Astrocyte of the cerebellum (primary cell): ENCODE results near the gene ITIH5.
"Not testable (repeated sequence)": the region's sequence is repeated elsewhere in the genome, so short reads cannot be mapped to it uniquely, and the experiment has no call there.

Experiments used
- DNase-seq: peaks from one replicate; pipeline ENCODE4 v3.0.0-alpha.2; 2011; ENCODE audit warnings: low read depth
- H3K4me3 ChIP-seq: 2 replicates; pipeline ENCODE4 v1.5.1; 2011; ENCODE audit warnings: mild to moderate bottlenecking, low read depth, low read length, moderate library complexity
- in situ Hi-C: cut with HindIII; loops from 2 replicates; pipeline ENCODE4 v1.10.0; 2017; ENCODE audit warnings: low sequenced_read_pairs
- TF ChIP-seq, protein P1 (sequence below): IDR thresholded peaks from 2 replicates; pipeline ENCODE4 v1.5.1; 2012; ENCODE audit warnings: low read length, low read depth, moderate library complexity, mild to moderate bottlenecking; ENCODE audit errors: missing control alignments

The ITIH5 gene

DNA sequence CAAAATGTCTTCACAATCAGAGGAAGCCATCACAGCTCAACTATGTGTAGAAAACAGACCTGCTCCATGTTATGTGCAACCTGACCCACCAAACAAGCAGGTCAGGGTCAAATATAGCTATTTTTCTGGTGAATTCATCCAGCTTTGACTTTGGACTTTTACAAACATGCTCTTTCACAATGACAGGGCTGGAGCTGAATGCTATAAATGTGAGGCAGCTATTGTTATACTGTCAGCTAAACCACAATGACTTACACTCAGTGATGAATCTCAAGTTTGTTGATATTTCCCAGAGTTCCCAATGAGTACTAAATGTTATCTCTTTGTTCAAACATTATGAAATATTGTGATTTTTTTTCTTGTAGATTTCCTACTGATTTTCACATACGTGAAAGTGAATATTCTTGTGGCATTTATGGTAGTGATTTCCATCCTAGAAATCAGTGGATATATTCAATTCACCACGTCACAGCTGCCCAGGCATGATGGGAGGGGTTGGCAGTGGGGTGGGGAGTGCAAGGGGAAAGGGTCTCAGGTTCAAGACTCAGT lies 33.9 kb upstream of the ITIH5 start:
- in situ Hi-C loops: no loop called here
- no peak for DNase-seq
- TF ChIP-seq, protein P1, sequence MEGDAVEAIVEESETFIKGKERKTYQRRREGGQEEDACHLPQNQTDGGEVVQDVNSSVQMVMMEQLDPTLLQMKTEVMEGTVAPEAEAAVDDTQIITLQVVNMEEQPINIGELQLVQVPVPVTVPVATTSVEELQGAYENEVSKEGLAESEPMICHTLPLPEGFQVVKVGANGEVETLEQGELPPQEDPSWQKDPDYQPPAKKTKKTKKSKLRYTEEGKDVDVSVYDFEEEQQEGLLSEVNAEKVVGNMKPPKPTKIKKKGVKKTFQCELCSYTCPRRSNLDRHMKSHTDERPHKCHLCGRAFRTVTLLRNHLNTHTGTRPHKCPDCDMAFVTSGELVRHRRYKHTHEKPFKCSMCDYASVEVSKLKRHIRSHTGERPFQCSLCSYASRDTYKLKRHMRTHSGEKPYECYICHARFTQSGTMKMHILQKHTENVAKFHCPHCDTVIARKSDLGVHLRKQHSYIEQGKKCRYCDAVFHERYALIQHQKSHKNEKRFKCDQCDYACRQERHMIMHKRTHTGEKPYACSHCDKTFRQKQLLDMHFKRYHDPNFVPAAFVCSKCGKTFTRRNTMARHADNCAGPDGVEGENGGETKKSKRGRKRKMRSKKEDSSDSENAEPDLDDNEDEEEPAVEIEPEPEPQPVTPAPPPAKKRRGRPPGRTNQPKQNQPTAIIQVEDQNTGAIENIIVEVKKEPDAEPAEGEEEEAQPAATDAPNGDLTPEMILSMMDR: no peak
- no peak overlapping the region for H3K4me3 ChIP-seq

DNA sequence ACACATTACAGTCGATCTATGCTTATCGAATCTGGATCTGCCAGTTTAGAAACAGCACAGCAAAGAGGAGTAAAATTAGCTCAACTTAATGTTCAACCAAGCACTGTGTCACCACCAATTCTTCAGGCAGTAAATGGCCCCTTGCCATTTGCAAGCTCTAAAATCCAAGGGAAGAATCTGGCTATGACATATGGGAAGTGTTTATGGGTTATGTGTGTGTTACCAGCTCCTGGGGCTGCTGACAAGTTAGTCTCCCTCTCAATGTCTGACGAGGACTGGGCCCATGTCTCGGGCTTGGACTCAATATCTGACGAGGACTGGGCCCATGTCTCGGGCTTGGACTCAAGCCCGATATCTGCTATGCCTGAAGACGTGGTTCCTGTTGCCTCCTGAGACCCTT lies 30.7 kb upstream of the ITIH5 start:
- H3K4me3 ChIP-seq: no peak overlapping the region
- no peak for DNase-seq
- TF ChIP-seq, protein P1: no peak
- in situ Hi-C loops: loop anchor here (5.0 kb wide), 1 partner anchor 165 kb away; no protein-coding TSS in a partner anchor

DNA sequence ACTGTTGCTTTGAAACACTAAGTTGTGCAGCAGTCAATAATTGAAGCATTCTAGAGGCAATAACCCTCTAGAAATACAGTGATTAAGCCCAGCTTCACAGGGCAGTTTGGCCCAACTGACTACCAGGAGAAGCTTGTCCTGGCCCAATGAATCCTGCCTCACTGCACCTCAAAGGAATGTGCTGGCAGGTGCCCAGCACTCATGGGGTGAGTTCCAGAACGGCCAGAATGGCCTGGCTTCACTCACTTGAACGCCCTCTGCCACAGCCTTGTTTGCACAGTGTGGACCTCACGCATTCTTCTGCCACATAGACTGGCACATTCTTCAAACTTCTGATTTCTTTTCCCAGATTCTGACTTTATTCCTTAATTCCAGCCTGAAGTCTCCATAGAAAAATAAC lies 29.8 kb upstream of the ITIH5 start:
- no peak overlapping the region for H3K4me3 ChIP-seq
- in situ Hi-C loops: loop anchor here (5.0 kb wide), 1 partner anchor 164 kb away; no protein-coding TSS in a partner anchor
- DNase-seq: peak; percentile 5
- TF ChIP-seq, protein P1: no peak

DNA sequence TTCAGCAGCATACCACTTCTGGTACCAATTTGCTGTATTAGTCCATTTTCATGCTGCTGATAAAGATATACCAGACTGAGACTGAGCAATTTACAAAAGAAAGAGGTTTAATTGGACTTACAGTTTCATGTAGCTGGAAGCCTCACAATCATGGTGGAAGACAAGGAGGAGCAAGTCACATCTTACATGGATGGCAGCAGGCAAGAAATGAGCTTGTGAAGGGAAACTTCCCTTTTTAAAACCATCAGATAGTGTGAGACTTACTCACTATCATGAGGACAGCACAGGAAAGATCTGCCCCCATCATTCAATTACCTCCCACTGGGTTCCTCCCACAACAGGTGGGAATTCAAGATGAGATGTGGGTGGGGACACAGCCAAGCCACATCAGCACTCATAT lies 26.4 kb upstream of the ITIH5 start:
- DNase-seq, H3K4me3 ChIP-seq, in situ Hi-C loops: not testable (repeated sequence)

DNA sequence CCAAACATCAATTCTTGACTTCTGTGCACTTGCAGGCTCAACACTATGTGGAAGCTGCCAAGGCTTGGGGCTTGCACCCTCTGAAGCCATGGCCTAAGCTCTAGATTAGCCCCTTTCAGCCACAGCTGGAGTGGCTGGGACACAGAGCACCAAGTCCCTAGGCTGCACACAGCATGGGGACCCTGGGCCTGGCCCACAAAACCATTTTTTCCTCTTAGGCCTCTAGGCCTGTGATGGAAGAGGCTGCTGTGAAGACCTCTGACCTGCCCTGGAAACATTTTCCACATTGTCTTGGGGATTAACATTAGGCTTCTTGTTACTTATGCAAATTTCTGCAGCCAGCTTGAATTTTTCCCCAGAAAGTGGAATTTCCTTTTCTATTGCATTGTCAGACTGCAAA lies 25.6 kb upstream of the ITIH5 start:
- DNase-seq, in situ Hi-C loops, H3K4me3 ChIP-seq: not testable (repeated sequence)

DNA sequence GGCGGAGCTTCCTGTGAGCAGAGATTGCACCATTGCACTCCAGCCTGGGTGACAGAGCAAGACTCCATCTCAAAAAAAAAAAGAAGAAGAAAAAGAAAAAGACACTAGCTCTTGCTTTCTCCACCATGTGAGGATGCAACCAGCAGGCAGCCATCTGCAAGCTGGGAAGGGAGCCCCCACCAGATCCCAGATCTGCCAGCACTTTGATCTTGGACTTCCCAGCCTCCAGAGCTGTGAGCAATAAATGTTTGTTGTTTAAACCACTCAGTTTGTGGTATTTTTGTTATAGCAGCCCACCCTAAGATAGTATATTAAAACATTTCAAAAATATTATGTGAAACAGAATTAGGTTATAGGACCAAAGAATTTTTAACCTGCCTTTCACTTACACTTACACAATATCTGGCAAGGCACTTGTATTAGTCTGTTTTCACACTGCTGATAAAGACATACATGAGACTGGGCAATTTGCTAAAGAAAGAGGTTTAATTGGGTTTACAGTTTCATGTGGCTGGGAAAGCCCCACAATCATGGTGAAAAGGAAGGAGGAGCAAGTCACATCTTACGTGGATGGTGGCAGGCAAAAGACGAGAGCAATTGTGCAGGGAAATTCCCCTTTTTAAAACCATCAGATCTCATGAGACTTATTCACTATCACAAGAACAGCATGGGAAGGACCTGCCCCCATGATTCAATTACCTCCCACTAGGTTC lies 24.3 kb upstream of the ITIH5 start:
- H3K4me3 ChIP-seq, DNase-seq, in situ Hi-C loops: not testable (repeated sequence)

DNA sequence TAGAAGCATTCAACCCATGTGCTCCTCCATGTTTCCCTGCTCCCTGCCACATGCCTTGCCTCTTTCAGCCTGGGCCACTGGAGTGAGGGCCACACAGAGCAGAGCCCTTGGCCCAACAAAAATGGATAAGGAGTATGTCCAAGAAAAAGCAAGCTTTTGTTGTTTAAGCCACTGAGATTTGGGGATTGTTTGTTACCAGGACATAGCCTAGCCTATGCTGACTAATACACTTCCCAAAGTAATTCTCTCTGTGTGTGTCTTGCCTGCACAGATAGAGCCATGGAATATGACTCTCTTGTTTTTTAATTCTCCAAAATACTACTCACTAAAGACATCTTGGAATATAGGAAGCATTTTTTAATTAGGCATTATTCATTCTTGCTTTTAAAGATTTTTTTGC lies 22.8 kb upstream of the ITIH5 start:
- TF ChIP-seq, protein P1: no peak
- DNase-seq: no peak
- in situ Hi-C loops: loop anchor here (5.0 kb wide), 1 partner anchor 42 kb away; no protein-coding TSS in a partner anchor
- no peak overlapping the region for H3K4me3 ChIP-seq

DNA sequence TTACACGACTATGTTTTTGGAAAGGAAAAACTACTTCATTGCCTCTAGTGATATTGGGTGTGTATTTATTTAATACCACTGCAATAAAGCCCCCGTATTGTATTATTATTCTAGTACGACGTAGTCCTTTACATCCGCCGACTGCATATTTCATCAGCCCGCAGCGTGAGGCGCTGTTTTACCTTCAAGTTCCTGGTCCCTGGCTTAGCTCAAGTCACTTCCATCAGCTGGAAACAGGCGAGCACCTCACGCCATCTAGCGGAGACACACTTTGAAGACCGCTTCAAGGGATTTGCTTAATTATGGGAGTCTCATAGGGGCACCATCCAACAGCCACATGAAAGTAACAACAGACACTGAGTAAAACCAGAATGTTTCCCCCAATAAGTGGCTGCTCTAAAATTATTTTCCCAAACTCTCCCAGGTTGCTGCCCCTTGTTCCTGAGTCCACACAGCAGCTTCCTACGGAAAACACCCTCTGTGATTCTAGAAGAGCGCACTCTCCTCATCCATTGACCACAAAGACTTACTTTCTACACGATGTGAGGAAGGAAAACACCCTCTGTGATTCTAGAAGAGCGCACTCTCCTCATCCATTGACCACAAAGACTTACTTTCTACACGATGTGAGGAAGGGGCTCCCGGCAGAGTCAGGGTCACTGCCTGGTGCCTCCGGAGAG lies 20.6 kb upstream of the ITIH5 start:
- no peak overlapping the region for H3K4me3 ChIP-seq

More for the DNA sequence above, 20.6 kb upstream of the ITIH5 start:
- TF ChIP-seq, protein P1: peak; percentile 94
- peak; percentile 87 for DNase-seq
- in situ Hi-C loops: loop anchor here (5.0 kb wide), 1 partner anchor 40 kb away; no protein-coding TSS in a partner anchor
